Measurements from ENCODE around the gene TAF11L12.
"Not testable (repeated sequence)": the region's sequence is repeated elsewhere in the genome, so short reads cannot be mapped to it uniquely, and the experiment has no call there.

DNA sequence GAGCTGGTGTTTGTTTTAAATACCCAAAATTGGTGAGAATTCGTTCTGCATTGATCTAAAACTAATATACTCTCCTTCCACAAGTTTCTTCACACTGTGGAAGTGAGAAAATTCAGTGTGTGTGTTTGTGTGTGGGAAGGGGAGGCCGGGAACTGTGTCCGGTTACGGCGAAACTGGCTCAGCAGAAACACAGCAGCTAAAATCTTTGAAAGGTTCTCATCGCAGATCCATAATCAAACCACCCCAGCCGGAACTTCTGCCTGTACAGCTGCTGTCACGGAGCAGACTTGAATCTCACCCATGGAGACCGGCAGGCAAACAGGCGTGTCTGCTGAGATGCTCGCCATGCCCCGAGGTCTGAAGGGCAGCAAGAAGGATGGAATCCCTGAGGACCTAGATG lies 21.6 kb downstream of the TAF11L12 start, which contains the start of gene TAF11L13:
- not testable (repeated sequence) for TF ChIP-seq POLR2A (IDR thresholded peaks at IDR 0.05; ENCODE audit: extremely low read depth, insufficient read length); CTCF (IDR thresholded peaks at IDR 0.05; ENCODE audit: low read depth, low read length); MYC (IDR thresholded peaks at IDR 0.05; ENCODE audit: low read depth, low read length); MAX (IDR thresholded peaks at IDR 0.05; ENCODE audit: low read depth, low read length)

Data from NB4 (cell line).